ENCODE data around the gene MRPL46. TPM values are rescaled to one million over a fixed set of nuclear protein-coding genes. Genes with fewer than 3 reads are reported as not detected.

MRPL46 gene
- 10 to 100 TPM; 22.8 to 35.8 (median 30.1) TPM for total RNA-seq

- peak within 1 kb of the TSS; percentile 54 to 94 (median 69) for H3K4me3 ChIP-seq
- H3K27ac ChIP-seq, result peak within 1 kb of the TSS; percentile 92 to 97
- WGBS, 10 experiments, result 0 to 7% (median 0%) methylated on average over 1 to 41 of the region's 55 CpGs; no CpG with 5 or more reads in 1 of the 10 experiments
- ATAC-seq (replicated peaks in 6 of 8), result peak; percentile 87 to 95 (median 93)
- H3K4me1 ChIP-seq (replicated peaks in 1 of 2), result peaks cover 7 to 22% of the 10 kb centered on the region in 2 donors
- in situ Hi-C loops (cut with MboI; ENCODE audit: low pct_unique_long_range_greater_than_20kb in 2 of 9, low sequenced_read_pairs in 9 of 9, unreplicated experiment in 9 of 9), result no loop called here
These were observed at the start of gene MRPL46, which contains the start of gene MRPS11 for GRCh38 chr15:88467073-88467934. TSS of gene MRPL46 (minus strand) at chr15:88467388. CDS start at chr15:88467377, 11 bp downstream. TSS of gene MRPS11 (plus strand) at chr15:88467708. CDS start at chr15:88467718, 10 bp downstream.

- Histone ChIP-seq H3K27ac (no peak overlapping the region), H3K4me3 (no peak overlapping the region), H3K4me1 (replicated peaks in 1 of 2) (no peaks in the 10 kb centered on the region)
- ATAC-seq (replicated peaks in 6 of 8), result peak in 3 of 8 experiments; percentile 58 to 87 (median 74)
- 28 to 93% (median 79%) methylated on average over 1 to 5 of the region's 5 CpGs for WGBS, 10 experiments
- in situ Hi-C loops (cut with MboI; ENCODE audit: low pct_unique_long_range_greater_than_20kb in 2 of 9, low sequenced_read_pairs in 9 of 9, unreplicated experiment in 9 of 9), result no loop called here
These were observed 46.0 kb upstream of the MRPL46 start for GRCh38 chr15:88513195-88513594.

GRCh38 chr15:88512601-88513000, 45.4 kb upstream of the MRPL46 start:
- Histone ChIP-seq H3K4me3 (no peak overlapping the region), H3K27ac (no peak overlapping the region), H3K4me1 (replicated peaks in 1 of 2) (no peaks in the 10 kb centered on the region)
- in situ Hi-C loops (cut with MboI; ENCODE audit: low pct_unique_long_range_greater_than_20kb in 2 of 9, low sequenced_read_pairs in 9 of 9, unreplicated experiment in 9 of 9), result no loop called here
- ATAC-seq (replicated peaks in 6 of 8), result no peak
- WGBS, 10 experiments, result 82 to 100% (median 97%) methylated on average over 1 to 5 of the region's 5 CpGs

- in situ Hi-C loops (cut with MboI; ENCODE audit: low pct_unique_long_range_greater_than_20kb in 2 of 9, low sequenced_read_pairs in 9 of 9, unreplicated experiment in 9 of 9), result no loop called here
- ATAC-seq (replicated peaks in 6 of 8), result no peak
- Histone ChIP-seq H3K27ac (no peak overlapping the region), H3K4me3 (no peak overlapping the region), H3K4me1 (replicated peaks in 1 of 2) (no peaks in the 10 kb centered on the region)
- WGBS, 10 experiments, result 20 to 100% (median 80%) methylated on average over 1 to 2 of the region's 3 CpGs; no CpG with 5 or more reads in 5 of the 10 experiments
These were observed 44.9 kb upstream of the MRPL46 start for GRCh38 chr15:88512078-88512477.

- no peak overlapping the region for H3K27ac ChIP-seq
- WGBS, 10 experiments, result 50 to 100% (median 73%) methylated on average over 1 to 2 of the region's 2 CpGs; no CpG with 5 or more reads in 3 of the 10 experiments
- H3K4me3 ChIP-seq, result no peak overlapping the region
- H3K4me1 ChIP-seq (replicated peaks in 1 of 2), result no peaks in the 10 kb centered on the region
- ATAC-seq (replicated peaks in 6 of 8), result no peak
- in situ Hi-C loops (cut with MboI; ENCODE audit: low pct_unique_long_range_greater_than_20kb in 2 of 9, low sequenced_read_pairs in 9 of 9, unreplicated experiment in 9 of 9), result no loop called here
These were observed 44.0 kb upstream of the MRPL46 start for GRCh38 chr15:88511161-88511560.

GRCh38 chr15:88509964-88510363, 42.8 kb upstream of the MRPL46 start:
- ATAC-seq (replicated peaks in 6 of 8), result no peak
- Histone ChIP-seq H3K4me3 (no peak overlapping the region), H3K4me1 (replicated peaks in 1 of 2) (no peaks in the 10 kb centered on the region), H3K27ac (no peak overlapping the region)
- in situ Hi-C loops (cut with MboI; ENCODE audit: low pct_unique_long_range_greater_than_20kb in 2 of 9, low sequenced_read_pairs in 9 of 9, unreplicated experiment in 9 of 9), result no loop called here

GRCh38 chr15:88509321-88509720, 42.1 kb upstream of the MRPL46 start:
- 83 to 100% (median 96%) methylated on average over 2 to 4 of the region's 4 CpGs for WGBS, 10 experiments
- ATAC-seq (replicated peaks in 6 of 8), result no peak
- Histone ChIP-seq H3K4me3 (no peak overlapping the region), H3K4me1 (replicated peaks in 1 of 2) (no peaks in the 10 kb centered on the region), H3K27ac (no peak overlapping the region)
- in situ Hi-C loops (cut with MboI; ENCODE audit: low pct_unique_long_range_greater_than_20kb in 2 of 9, low sequenced_read_pairs in 9 of 9, unreplicated experiment in 9 of 9), result no loop called here

- no peaks in the 10 kb centered on the region for H3K4me1 ChIP-seq (replicated peaks in 1 of 2)
- no peak overlapping the region for H3K4me3 ChIP-seq
- no peak overlapping the region for H3K27ac ChIP-seq
- in situ Hi-C loops (cut with MboI; ENCODE audit: low pct_unique_long_range_greater_than_20kb in 2 of 9, low sequenced_read_pairs in 9 of 9, unreplicated experiment in 9 of 9), result no loop called here
- ATAC-seq (replicated peaks in 6 of 8), result no peak
These were observed 39.4 kb upstream of the MRPL46 start for GRCh38 chr15:88506628-88507027.

GRCh38 chr15:88505721-88506120, 38.5 kb upstream of the MRPL46 start:
- WGBS, 10 experiments, result 80 to 100% (median 96%) methylated on average over 1 to 2 of the region's 2 CpGs; no CpG with 5 or more reads in 4 of the 10 experiments
- H3K4me3 ChIP-seq, result no peak overlapping the region
- in situ Hi-C loops (cut with MboI; ENCODE audit: low pct_unique_long_range_greater_than_20kb in 2 of 9, low sequenced_read_pairs in 9 of 9, unreplicated experiment in 9 of 9), result no loop called here
- peaks cover 0 to 3% of the 10 kb centered on the region in 2 donors for H3K4me1 ChIP-seq (replicated peaks in 1 of 2)
- no peak overlapping the region for H3K27ac ChIP-seq
- ATAC-seq (replicated peaks in 6 of 8), result no peak

- 38 to 71% methylated on average over 1 of the region's 1 CpG; no CpG with 5 or more reads in 8 of the 10 experiments for WGBS, 10 experiments
- Histone ChIP-seq H3K4me3 (no peak overlapping the region), H3K27ac (no peak overlapping the region), H3K4me1 (replicated peaks in 1 of 2) (peaks cover 4 to 5% of the 10 kb centered on the region in 2 donors)
- in situ Hi-C loops (cut with MboI; ENCODE audit: low pct_unique_long_range_greater_than_20kb in 2 of 9, low sequenced_read_pairs in 9 of 9, unreplicated experiment in 9 of 9), result no loop called here
- ATAC-seq (replicated peaks in 6 of 8), result no peak
These were observed 37.3 kb upstream of the MRPL46 start for GRCh38 chr15:88504445-88504844.

GRCh38 chr15:88498996-88499395, 31.8 kb upstream of the MRPL46 start:
- Histone ChIP-seq H3K27ac (peak overlapping the region; percentile 21 to 81), H3K4me3 (no peak overlapping the region), H3K4me1 (replicated peaks in 1 of 2) (peaks cover 28 to 31% of the 10 kb centered on the region in 2 donors)
- whole genome bisulfite sequencing, 10 experiments, result 0 to 100% (median 23%) methylated on average over 1 to 3 of the region's 3 CpGs; no CpG with 5 or more reads in 2 of the 10 experiments
- in situ Hi-C loops (cut with MboI; ENCODE audit: low pct_unique_long_range_greater_than_20kb in 2 of 9, low sequenced_read_pairs in 9 of 9, unreplicated experiment in 9 of 9), result loop anchor here in 5 of 9 experiments (10.0 to 25.0 kb wide), 3 partner anchors 113 to 513 kb away; partner anchors contain the start of gene AEN (in 3 of the 5)
- ATAC-seq (replicated peaks in 6 of 8), result peak in 6 of 8 experiments; percentile 29 to 96 (median 95)

GRCh38 chr15:88497109-88497765, 30.0 kb upstream of the MRPL46 start:
- ATAC-seq (replicated peaks in 6 of 8), result peak in 3 of 8 experiments; percentile 13 to 66 (median 47)
- in situ Hi-C loops (cut with MboI; ENCODE audit: low pct_unique_long_range_greater_than_20kb in 2 of 9, low sequenced_read_pairs in 9 of 9, unreplicated experiment in 9 of 9), result loop anchor here in 5 of 9 experiments (10.0 to 25.0 kb wide), 3 partner anchors 115 to 515 kb away; partner anchors contain the start of gene AEN (in 3 of the 5)
- peak overlapping the region; percentile 22 to 67 for H3K27ac ChIP-seq
- WGBS, 10 experiments, result 0 to 93% (median 75%) methylated on average over 1 to 10 of the region's 11 CpGs; no CpG with 5 or more reads in 3 of the 10 experiments
- no peak overlapping the region for H3K4me3 ChIP-seq
- peaks cover 28 to 31% of the 10 kb centered on the region in 2 donors for H3K4me1 ChIP-seq (replicated peaks in 1 of 2)

- ATAC-seq (replicated peaks in 6 of 8), result peak in 1 of 8 experiments; percentile 57
- in situ Hi-C loops (cut with MboI; ENCODE audit: low pct_unique_long_range_greater_than_20kb in 2 of 9, low sequenced_read_pairs in 9 of 9, unreplicated experiment in 9 of 9), result loop anchor here in 5 of 9 experiments (10.0 to 25.0 kb wide), 3 partner anchors 118 to 518 kb away; partner anchors contain the start of gene AEN (in 3 of the 5)
- H3K4me3 ChIP-seq, result no peak overlapping the region
- WGBS, 10 experiments, result 0 to 100% methylated on average over 1 of the region's 10 CpGs; no CpG with 5 or more reads in 8 of the 10 experiments
- H3K4me1 ChIP-seq (replicated peaks in 1 of 2), result peaks cover 21% of the 10 kb centered on the region in 2 donors
- H3K27ac ChIP-seq, result no peak overlapping the region
These were observed 26.7 kb upstream of the MRPL46 start for GRCh38 chr15:88493844-88494243.

Data from motor neuron (in vitro differentiated cells).